HG02763 (cell line): ENCODE data around the gene DEFB123.
"Not testable (repeated sequence)": the region's sequence is repeated elsewhere in the genome, so short reads cannot be mapped to it uniquely, and the experiment has no call there.

Experiments
- ATAC-seq: cut with Tn5 transposase; IDR thresholded peaks from one replicate; pipeline ENCODE4 v1.9.1; 2021; ENCODE audit warnings: mild to moderate bottlenecking, moderate library complexity; ENCODE audit not compliant: unreplicated experiment

The DEFB123 gene, protein sequence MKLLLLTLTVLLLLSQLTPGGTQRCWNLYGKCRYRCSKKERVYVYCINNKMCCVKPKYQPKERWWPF

DNA sequence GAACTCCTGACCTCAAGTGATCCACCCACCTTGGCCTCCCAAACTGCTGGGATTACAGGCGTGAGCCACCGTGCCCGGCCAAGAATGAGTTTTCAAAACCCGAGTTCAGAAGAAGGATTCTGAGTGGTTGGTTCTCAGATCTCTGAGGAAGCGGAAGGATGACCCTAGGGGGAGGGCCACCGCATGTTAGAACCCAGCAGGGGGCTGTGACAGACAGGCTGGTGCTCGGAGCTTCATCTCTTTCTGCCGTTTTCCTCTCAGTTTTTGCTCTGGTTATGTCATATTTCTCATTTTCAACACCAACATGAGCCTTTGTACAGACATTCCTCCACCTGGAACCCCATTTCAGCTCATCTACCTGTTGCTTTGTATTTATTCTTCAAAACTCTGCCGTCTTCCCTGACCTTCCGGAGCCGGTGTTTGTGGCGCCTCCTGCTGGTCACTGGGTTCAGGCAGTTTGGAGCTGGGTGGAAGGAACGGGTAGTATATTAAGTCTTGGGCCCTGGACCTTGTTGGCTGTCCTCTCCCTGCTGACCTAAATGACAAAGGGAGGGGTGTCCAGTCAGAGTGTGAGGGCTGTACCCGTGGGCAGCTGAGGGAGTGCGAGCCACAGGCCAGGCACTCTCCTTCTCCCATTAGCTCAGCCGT, at the start of gene DEFB123:
Gene DEFB123, plus strand, starts transcription at position 621 of the 648 bp plus-strand sequence. CDS start 67 bp downstream, outside the sequence.
- ATAC-seq, result no peak

DNA sequence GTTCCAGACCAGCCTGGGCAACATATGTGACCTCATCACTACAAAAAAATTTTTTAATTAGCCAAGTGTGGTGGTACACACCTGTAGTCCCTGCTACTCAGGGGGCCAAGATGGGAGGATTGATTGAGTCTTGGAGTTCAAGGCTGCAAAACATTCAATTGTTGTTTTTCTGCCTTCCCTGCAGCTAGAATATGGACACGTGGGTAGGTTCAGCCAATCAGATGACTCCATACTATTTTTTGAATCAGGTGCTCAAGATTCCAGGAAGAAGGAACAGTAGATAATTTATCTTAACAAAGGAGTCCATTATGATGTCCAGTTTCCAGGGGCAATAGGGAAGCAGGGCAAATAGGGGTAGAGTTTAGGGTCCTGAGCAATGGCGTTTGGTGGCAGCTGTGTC, 47.6 kb upstream of the DEFB123 start:
- no peak for ATAC-seq

DNA sequence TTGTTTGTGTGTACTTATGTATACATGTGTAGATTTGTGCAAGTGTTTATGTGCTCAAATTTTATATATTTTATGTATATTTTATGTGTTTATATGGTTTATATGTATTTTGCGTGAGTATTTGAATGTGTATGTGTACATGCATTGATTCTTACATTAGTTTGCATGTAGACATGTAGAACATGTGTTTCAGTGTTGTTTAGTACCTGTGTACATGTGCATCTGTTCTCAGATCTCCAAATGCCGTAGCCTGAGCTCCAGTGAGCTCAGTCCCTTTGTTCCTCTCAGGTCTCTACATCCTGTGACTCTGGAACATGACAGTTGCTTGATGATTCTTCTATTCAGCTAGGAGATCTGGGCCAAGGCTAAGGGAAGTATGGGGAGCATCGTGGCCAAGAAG, 45.5 kb upstream of the DEFB123 start:
- no peak for ATAC-seq

DNA sequence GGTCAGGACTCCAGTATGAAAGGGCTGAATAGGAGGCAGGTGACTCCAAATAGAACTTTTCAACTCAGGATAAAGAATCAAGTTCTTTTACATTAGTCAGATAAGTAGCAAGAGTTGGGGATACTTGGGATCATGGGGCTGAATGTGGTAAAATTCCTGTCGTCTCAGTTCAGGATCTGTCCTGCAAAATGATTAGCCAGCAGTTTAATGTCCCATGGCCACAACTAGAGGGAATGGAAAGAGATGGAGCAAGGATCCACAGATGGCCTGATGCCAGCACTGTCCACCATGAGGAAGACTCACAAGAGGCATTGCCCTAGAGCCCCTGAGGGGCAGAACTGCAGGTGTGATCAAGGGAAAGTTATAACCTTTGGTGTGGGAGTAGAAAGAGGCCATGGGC, 36.5 kb upstream of the DEFB123 start:
- ATAC-seq, result no peak

DNA sequence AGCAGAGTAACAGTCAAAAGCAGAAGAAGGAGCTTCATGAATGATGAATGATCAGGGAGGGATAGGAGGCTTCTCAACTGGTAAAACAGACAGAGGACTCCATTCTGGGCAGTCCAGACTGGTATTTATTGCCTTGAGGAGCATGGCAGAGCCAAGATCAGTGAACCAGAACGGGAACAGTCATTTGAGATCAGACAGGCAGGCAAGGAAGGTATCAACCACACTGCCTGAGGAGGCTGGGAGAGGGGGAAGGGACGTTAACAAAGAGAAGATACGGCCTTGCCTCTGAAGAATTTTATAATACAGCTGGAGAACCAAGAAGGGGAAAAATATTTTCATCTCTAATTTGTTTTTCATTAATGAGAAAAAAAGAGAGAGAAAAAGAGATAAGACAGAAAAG, 34.3 kb upstream of the DEFB123 start, which contains the start of gene DEFB121:
Gene DEFB121, minus strand, starts transcription at position 101 of the 400 bp plus-strand sequence. Its CDS starts 63 bp downstream, at position 38.
- ATAC-seq, result no peak

DNA sequence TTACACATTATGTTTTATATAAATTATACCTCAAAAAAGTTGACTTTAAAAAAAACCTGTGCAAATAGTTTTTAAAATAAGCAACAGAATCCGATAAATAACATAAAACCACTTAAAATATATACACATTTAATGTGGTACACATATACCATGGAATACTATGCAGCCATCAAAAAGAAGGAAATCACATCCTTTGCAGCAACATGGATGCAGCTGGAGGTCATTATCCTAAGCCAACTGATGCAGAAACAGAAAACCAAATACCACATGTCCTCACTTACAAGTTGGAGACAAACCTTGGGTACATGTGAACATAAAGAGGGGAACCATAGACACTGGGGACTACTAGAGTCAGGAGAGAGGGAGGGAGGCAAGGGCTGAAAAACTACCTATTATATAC, 30.4 kb upstream of the DEFB123 start:
- no peak for ATAC-seq

DNA sequence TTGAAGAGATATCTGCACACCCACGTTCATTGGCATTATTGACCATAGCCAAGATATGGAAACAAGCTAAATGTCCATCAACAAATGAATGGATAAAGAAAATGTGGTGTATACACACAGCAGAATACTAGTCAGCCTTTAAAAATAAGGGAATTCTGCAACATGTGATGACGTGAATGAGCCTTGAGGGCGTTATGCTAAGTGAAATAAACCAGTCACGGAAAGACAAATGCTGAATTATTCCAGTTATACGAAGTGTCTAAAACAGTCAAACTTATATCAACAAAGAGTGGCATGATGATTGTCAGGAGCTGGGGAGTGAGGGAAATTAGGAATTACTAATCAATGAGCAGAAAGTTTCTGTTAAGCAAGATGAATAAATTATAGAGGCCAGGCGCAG, 26.1 kb upstream of the DEFB123 start:
- ATAC-seq, result no peak

DNA sequence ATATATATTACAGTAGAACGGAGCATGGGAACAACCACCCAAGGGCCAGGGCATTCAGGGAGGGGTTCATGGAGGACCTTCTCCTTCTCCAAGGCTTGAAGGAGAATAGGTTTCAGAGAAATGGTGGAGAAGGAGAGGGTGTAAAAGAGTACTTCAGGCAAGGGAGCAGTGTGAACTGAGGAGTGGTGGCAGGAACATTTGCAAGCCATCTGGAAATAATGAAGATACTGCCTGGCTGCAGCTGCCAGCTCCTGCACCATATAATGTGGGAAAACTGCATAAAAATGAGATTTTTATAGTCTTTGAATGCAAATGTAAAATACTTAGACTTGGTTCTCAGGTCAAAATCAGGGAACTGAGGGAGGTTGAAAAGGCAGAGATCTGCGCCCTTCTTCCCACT, 24.8 kb upstream of the DEFB123 start:
- ATAC-seq, result no peak

DNA sequence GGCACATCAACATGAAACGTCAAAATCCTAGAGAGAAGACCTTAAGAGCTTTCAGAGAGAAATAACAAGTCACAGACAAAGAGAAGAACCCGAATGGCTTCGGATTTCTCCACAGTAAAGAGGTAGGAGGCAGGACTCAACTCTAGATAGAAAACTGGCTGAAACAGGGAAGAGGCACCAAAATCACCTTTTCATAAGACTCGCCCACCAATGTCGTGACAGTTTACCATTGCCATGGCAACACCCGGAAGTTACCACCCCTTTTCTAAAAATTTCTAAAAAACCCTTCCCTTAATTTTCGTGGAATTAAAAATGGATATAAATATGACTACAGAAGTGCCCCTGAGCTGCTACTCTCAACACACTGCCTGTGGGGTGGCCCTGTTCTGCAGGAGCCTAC, 22.1 kb upstream of the DEFB123 start:
- ATAC-seq, result no peak

DNA sequence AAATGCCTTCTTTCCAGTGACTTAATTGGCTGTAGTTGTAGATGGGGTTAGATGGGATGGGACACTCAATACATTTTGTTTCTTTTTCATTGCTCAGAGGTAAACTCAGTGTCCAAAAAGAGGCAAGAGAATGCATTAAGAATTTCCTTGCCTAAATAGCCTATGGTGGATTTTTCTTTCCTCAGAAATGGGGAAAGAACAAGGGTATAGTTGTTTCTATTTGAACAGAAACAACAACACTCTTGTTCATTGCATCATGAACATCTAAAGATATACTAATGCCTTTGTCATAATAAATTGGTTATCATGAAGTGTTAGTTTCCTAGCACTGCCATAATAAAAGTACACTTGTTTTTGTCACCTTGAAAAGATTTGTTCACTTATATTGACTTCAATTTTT, 14.6 kb upstream of the DEFB123 start:
- ATAC-seq, result no peak

DNA sequence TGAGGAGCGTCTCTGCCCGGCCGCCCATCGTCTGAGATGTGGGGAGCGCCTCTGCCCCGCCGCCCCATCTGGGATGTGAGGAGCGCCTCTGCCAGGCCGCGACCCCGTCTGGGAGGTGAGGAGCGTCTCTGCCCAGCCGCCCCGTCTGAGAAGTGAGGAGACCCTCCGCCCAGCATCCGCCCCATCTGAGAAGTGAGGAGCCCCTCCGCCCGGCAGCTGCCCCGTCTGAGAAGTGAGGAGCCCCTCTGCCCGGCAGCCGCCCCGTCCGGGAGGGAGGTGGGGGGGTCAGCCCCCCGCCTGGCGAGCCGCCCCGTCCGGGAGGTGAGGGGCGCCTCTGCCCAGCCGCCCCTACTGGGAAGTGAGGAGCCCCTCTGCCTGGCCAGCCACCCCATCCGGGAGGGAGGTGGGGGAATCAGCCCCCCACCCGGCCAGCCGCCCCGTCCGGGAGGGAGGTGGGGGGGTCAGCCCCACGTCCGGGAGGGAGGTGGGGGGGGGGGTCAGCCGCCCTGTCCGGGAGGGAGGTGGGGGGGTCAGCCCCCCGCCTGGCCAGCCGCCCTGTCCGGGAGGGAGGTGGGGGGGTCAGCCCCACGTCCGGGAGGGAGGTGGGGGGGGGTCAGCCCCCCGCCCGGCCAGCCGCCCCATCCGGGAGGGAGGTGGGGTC, 13.4 kb upstream of the DEFB123 start:
- ATAC-seq, result not testable (repeated sequence)

DNA sequence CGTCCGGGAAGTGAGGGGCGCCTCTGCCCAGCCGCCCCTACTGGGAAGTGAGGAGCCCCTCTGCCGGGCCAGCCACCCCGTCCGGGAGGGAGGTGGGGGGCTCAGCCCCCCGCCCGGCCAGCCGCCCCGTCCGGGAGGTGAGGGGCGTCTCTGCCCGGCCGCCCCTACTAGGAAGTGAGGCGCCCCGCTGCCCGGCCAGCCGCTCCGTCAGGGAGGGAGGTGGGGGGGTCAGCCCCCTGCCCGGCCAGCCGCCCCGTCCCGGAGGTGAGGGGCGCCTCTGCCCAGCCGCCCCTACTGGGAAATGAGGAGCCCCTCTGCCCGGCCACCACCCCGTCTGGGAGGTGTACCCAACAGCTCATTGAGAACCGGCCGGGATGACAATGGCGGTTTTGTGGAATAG, 12.9 kb upstream of the DEFB123 start:
- ATAC-seq, result not testable (repeated sequence)

DNA sequence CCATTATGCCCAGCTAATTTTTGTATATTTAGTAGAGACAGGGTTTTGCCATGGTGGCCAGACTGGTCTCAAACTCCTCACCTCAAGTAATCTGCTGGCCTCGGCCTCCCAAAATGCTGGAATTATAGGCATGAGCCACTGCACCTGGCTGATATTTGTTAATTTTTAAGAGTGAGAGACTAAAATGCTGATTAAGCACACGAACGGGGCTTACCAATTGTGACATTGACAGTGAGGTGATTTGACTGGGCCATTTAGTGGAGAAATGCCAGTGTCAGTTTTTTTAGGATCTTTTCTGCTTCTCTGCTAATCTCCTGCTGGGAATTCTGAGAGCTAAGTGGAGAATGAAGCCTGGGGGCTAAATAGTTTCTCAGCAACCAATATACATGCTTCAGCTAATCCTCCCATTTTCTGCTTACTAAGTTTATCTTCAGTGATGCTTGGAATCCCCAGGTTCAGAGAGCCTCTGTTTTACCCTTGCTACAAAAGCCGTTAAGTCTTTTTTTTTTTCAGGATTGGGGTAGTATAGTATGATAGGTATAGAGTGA, 9.8 kb upstream of the DEFB123 start:
- ATAC-seq, result no peak

DNA sequence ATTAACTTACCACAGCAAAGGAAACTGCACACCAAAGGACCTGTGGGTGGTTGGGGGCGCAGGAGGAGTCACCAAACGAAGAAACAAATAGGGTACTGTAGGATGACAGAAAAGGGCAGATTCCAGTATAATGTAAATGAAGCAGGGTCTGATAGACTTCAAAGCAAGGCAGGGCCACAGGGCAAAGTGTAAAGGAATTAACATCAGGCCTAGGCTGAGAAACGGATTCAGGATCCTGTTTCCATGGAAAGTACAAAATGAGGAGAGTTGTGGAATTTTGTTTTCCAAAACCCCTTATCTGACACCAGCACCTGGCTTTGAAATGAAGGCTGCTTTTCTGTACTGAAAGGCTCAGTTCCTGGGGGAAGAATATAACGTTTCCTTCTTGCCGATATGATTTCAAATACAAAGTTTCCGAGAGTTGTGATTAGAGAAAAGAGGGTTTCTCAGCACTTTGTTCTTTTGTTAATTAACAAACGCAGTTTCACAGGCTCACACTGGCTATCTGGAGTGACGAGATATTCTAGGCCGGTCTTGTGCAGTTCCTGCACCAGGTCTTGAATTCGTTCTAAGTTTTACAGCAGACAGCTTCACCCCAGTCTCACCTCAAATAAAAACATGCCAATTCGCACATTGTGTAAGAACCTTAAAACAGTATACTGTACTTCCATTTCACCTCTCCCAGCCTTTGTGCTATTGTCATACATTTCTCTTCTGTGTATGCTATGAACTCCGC, 5.8 kb downstream of the DEFB123 start:
- ATAC-seq, result no peak

DNA sequence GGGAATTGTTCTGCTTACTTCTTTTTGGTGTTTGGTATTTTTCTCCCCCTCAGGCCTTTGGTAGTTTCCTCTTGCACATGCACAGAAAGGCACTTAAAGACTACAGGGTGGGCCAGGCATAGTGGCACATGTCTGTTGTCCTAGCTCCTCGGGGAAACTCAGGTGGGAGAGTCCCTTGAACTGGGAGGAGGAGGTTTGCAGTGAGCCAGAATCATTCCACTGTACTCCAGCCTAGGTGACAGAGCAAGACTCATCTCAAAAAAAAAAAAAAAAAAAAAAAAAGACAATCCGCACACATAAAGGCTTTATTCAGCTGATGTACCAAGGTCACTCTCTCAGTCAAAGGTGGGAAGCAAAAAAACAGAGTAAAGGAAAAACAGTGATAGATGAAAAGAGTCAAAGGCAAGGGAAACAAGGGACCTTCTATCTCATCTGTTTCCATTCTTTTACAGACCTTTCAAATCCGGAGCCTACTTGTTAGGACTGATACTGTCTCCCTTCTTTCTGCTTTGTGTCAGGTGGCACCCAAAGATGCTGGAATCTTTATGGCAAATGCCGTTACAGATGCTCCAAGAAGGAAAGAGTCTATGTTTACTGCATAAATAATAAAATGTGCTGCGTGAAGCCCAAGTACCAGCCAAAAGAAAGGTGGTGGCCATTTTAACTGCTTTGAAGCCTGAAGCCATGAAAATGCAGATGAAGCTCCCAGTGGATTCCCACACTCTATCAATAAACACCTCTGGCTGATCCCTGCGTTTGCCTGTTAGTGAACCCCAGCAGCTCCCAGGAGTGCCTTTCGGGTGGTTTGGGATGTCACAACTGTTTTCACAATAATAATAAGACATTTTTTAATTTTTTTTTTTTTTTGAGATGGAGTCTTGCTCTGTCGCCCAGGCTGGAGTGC, 9.3 kb downstream of the DEFB123 start:
- no peak for ATAC-seq

DNA sequence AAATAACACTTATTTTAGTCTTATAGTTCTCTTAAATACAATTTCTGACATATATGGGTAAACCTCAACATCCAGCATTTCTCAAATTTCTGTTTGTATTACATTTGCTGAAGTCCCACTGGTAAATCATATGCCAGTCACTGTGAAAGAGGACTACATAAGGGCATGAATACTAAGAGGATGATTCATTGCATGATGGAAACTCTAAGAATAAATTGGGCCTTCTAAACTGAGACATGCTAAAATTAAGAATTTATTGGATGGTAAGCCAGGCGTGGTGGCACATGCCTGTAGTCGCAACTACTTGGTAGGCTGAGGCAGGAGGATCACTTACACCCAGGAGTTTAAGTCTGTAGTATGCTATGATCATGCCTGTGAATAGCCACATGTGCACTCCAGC, 12.1 kb downstream of the DEFB123 start:
- no peak for ATAC-seq

DNA sequence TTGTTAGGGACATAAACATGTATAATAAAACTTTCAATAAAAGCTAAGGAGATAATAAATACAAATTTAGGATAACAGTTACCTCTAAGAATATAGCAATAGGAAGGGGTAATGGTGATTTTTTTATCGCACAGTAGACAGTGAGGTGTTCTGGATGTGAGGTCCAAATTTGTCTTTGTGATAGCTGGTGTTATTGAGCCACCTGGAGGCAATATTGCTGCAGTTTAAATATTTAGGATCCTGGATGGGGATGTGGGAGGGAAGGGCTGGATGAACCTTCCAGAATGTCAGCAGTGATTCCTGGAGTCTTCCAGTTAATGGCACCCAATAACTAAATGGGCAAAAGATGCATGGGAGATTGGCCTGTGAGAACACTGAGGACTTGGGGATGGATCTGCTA, 13.9 kb downstream of the DEFB123 start:
- ATAC-seq, result no peak

DNA sequence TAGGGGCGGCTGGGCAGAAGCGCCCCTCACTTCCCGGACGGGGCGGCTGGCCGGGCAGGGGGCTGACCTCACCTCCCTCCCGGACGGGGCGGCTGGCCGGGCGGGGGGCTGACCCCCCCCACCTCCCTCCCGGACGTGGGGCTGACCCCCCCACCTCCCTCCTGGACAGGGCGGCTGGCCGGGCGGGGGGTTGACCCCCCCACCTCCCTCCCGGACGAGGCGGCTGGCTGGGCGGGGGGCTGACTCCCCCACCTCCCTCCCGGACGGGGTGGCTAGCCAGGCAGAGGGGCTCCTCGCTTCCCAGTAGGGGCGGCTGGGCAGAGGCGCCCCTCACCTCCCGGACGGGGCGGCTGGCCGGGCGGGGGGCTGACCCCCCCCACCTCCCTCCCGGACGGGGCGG, 30.5 kb downstream of the DEFB123 start:
- ATAC-seq, result not testable (repeated sequence)

DNA sequence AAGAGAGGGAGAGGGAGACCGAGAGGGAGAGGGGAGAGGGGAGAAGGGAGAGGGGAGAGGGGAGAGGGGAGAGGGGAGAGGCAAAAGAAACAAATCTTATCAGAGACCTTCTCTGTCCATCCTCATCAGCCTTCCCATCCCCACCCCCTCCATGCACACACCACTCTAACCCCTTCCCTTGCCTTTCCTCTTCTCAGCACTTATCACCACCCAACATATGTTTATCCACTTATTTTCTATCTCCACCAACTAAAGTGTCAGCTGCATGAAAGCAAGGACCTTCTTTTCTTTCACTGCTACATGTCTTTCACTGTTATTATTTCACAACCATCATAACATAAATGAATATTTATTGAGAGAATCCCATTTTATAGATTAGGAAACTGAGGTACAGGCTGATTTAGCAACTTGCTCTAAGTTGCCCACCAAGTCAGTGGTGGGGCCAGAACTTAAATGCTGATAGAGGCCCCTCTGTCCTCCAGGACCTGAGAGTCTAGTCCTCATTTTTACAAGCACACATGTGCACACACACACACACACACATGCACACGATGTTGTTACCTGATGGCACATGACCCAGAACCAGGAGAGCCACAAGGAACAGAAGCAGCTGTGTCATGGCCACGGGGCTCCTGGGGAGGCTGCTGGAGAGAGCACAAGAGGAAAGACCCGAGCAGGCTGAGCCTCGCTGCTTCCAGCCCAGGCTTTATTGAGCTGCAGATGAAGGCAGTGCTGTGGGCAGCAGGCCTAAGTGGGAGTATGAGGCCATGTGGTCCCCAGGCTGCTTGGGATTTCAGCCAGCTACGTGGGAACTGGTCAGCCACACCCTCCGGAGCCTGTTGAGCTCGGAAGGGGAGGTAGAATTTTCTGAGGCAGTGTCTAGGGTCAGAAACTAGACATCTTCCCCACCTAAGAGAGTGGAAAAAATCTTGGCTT, 32.2 kb downstream of the DEFB123 start:
- ATAC-seq, result no peak
